Measurements from ENCODE around the gene ZNF561. TPM values are rescaled to one million over a fixed set of nuclear protein-coding genes. Genes with fewer than 3 reads are reported as not detected.

The ZNF561 gene
- total RNA-seq (2022; extraction: Qiagen RNA extraction; ENCODE audit: low read depth) = 7.3 to 11.2 TPM (median 8.1 TPM) in 5 replicates

GRCh38 chr19:9621156-9622037 lies at the start of gene ZNF561:
Gene ZNF561, minus strand, starts transcription at chr19:9621232. Its CDS starts 1,776 bp downstream, at chr19:9619456.

GRCh38 chr19:9584073-9584833 lies 36.8 kb downstream of the ZNF561 start, which contains the start of gene ZNF121:
Gene ZNF121, minus strand, starts transcription at chr19:9584504. Its CDS starts 16,407 bp downstream, at chr19:9568097.

Other genes with a start within 250 kb of the ZNF561 start
- 3.6 to 4.3 TPM (median 4.0 TPM) in 5 replicates for gene ZNF266, start 185.7 kb downstream of the ZNF561 start, total RNA-seq (2022; extraction: Qiagen RNA extraction; ENCODE audit: low read depth)
- gene ZNF560, start 122.6 kb downstream of the ZNF561 start, total RNA-seq (2022; extraction: Qiagen RNA extraction; ENCODE audit: low read depth) = not detected in 5 replicates
- gene ZNF426, start 82.6 kb downstream of the ZNF561 start, total RNA-seq (2022; extraction: Qiagen RNA extraction; ENCODE audit: low read depth) = 0.49 to 1.1 TPM (median 0.73 TPM) in 5 replicates
- gene ZNF121, start 36.7 kb downstream of the ZNF561 start, total RNA-seq (2022; extraction: Qiagen RNA extraction; ENCODE audit: low read depth) = 3.2 to 4.6 TPM (median 3.5 TPM) in 5 replicates
- 5.2 to 7.8 TPM (median 5.8 TPM) in 5 replicates for gene ZNF562, start 53.9 kb upstream of the ZNF561 start, total RNA-seq (2022; extraction: Qiagen RNA extraction; ENCODE audit: low read depth)
- 0.59 to 1.3 TPM (median 0.73 TPM) in 5 replicates for gene ZNF846, start 147.5 kb upstream of the ZNF561 start, total RNA-seq (2022; extraction: Qiagen RNA extraction; ENCODE audit: low read depth)
- 11.0 to 14.4 TPM (median 13.5 TPM) in 5 replicates for gene FBXL12, start 197.8 kb upstream of the ZNF561 start, total RNA-seq (2022; extraction: Qiagen RNA extraction; ENCODE audit: low read depth)
- gene UBL5, start 206.7 kb upstream of the ZNF561 start, total RNA-seq (2022; extraction: Qiagen RNA extraction; ENCODE audit: low read depth) = 369 to 472 TPM (median 396 TPM) in 5 replicates
- gene PIN1, start 214.1 kb upstream of the ZNF561 start, total RNA-seq (2022; extraction: Qiagen RNA extraction; ENCODE audit: low read depth) = 49.6 to 83.4 TPM (median 78.6 TPM) in 5 replicates